IMR-90 (cell line): Measurements from ENCODE around the gene YIPF3.

Experiments used
- BHLHE40 ChIP-seq: fragments of 150-350 bp; IDR thresholded peaks from 2 replicates; pipeline ENCODE4 v1.6.1; 2016; ENCODE audit warnings: mild to moderate bottlenecking, low read depth, low read length
- CEBPB ChIP-seq: IDR thresholded peaks from 2 replicates; pipeline ENCODE4 v1.6.1; 2012; ENCODE audit warnings: low read depth, low read length, improper control_type of control experiment
- FOS ChIP-seq: fragments of 150-350 bp; IDR thresholded peaks from 2 replicates; pipeline ENCODE4 v1.6.1; 2016; ENCODE audit warnings: low read depth, low read length
- MAFK ChIP-seq: IDR thresholded peaks from 2 replicates; pipeline ENCODE4 v1.6.1; 2012; ENCODE audit warnings: low read depth, low read length, improper control_type of control experiment
- MXI1 ChIP-seq: IDR thresholded peaks from 2 replicates; pipeline ENCODE4 v1.6.1; 2012; ENCODE audit warnings: low read depth, mild to moderate bottlenecking, low read length, moderate library complexity, borderline replicate concordance
- POLR2A ChIP-seq: IDR thresholded peaks from 2 replicates; pipeline ENCODE4 v1.6.1; 2012; ENCODE audit warnings: mild to moderate bottlenecking, low read depth, low read length
- RAD21 ChIP-seq: IDR thresholded peaks from 2 replicates; pipeline ENCODE4 v1.6.1; 2012; ENCODE audit warnings: low read length, improper control_type of control experiment
- RCOR1 ChIP-seq: IDR thresholded peaks from 2 replicates; pipeline ENCODE4 v1.6.1; 2012; ENCODE audit warnings: mild to moderate bottlenecking, low read length, improper control_type of control experiment; ENCODE audit not compliant: insufficient replicate concordance
- RFX5 ChIP-seq: IDR thresholded peaks from 2 replicates; pipeline ENCODE4 v1.8.0; 2012; ENCODE audit warnings: low read depth, mild to moderate bottlenecking, low read length, moderate library complexity
- USF2 ChIP-seq: fragments of 150-350 bp; IDR thresholded peaks from 2 replicates; pipeline ENCODE4 v1.6.1; 2017; ENCODE audit warnings: mild to moderate bottlenecking, antibody characterized with exemption, low read length, low read depth
- TF ChIP-seq, protein P1 (sequence below): conservative IDR thresholded peaks from 2 replicates; pipeline ENCODE4 v1.5.1; 2012; ENCODE audit warnings: mild to moderate bottlenecking, low read depth, low read length, improper control_type of control experiment

GRCh38 chr6:43508481-43509141 is 8.1 kb downstream of the YIPF3 start:
- TF ChIP-seq, protein P1, sequence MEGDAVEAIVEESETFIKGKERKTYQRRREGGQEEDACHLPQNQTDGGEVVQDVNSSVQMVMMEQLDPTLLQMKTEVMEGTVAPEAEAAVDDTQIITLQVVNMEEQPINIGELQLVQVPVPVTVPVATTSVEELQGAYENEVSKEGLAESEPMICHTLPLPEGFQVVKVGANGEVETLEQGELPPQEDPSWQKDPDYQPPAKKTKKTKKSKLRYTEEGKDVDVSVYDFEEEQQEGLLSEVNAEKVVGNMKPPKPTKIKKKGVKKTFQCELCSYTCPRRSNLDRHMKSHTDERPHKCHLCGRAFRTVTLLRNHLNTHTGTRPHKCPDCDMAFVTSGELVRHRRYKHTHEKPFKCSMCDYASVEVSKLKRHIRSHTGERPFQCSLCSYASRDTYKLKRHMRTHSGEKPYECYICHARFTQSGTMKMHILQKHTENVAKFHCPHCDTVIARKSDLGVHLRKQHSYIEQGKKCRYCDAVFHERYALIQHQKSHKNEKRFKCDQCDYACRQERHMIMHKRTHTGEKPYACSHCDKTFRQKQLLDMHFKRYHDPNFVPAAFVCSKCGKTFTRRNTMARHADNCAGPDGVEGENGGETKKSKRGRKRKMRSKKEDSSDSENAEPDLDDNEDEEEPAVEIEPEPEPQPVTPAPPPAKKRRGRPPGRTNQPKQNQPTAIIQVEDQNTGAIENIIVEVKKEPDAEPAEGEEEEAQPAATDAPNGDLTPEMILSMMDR, result no peak
- TF ChIP-seq USF2, result no peak
- TF ChIP-seq POLR2A, result no peak
- no peak for TF ChIP-seq MXI1
- TF ChIP-seq RFX5, result no peak
- TF ChIP-seq RAD21, result no peak
- no peak for TF ChIP-seq RCOR1
- no peak for TF ChIP-seq FOS
- TF ChIP-seq BHLHE40, result no peak
- TF ChIP-seq CEBPB, result no peak
- no peak for TF ChIP-seq MAFK
